ENCODE measurements around the gene SEC14L6.

The SEC14L6 gene

DNA sequence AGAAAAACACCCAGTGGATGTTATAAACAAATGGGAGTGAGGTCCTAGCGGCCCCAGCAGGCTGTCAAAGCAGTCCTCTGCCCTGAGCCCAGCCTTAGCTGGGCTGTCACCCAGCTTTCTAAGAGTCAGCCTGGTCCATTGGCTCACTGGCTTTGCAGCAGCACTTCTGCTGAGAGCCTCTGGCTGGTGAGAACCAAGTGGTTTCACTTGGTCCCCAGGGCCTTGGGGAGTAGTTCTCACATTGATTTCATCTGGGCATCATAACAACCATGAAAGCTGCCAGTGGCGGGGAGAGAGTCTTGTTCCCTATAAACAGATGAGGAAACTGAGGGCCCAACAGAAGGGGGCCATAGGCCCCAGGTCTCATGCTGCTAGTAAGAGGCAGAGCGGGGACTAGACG, 11.4 kb downstream of the SEC14L6 start:
- no peak for DNase-seq (ENCODE audit: low read depth)

DNA sequence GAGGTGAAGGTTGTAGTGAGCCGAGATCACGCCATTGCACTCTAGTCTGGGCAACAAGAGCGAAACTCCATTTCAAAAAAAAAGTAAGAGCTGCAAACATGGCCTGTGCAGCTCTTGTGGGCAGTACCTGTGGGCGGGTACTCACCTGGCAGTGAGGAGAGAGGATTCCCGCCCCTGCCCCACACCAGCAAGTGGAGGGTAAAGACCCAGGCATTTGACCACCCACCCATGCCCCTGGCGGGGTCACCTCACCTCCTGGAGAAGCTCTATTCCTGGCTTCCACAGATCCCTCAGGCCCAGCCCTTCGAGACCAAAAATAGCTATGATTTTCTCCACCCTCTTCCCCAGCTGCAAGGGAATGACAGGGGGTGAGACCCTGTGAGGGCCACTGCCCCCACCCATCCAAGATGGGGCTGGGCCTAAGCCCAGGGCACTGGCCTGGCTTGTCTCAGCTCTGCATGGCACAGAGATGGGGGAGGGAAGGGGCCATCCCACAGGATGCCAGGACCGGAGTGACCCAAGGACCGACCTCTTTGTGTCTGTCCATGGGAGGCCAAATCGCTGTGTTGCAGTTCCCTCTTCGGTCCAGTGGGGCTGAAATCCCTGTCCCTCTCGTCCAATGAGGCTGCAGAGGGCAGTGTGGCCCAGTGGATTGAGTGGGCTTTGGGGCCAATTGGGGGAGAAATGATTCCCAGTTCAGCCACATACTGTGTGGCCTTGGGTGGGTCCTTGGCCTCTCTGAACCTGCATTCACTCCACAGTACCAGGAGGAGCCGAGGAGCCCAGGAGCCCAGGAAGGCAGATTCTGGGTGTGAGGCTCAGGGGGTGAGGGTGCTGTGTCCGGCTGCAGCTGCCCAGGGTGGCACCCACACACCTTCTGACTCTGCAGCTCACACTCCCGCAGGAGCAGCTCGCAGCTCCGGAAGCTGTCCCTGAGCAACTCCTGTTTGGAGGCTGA, 14.6 kb downstream of the SEC14L6 start:
- DNase-seq (ENCODE audit: low read depth), result no peak

DNA sequence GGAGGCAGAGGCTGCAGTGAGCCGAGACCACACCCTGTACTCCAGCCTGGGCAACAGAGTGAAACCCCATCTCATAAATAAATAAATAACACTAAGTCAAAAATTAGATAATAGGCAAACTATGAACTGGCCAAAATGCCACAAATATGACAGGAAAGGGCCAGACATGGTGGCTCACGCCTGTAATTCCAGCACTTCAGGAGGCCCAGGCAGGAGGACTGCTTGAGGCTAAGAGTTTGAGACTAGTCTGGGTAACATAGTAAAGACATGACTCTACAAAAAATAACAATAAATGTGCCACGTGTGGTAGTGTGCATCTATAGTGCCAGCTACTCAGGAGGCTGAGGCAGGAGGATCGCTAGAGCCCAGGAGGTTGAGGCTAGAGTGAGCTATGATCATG, 19.9 kb downstream of the SEC14L6 start:
- no peak for DNase-seq (ENCODE audit: low read depth)

DNA sequence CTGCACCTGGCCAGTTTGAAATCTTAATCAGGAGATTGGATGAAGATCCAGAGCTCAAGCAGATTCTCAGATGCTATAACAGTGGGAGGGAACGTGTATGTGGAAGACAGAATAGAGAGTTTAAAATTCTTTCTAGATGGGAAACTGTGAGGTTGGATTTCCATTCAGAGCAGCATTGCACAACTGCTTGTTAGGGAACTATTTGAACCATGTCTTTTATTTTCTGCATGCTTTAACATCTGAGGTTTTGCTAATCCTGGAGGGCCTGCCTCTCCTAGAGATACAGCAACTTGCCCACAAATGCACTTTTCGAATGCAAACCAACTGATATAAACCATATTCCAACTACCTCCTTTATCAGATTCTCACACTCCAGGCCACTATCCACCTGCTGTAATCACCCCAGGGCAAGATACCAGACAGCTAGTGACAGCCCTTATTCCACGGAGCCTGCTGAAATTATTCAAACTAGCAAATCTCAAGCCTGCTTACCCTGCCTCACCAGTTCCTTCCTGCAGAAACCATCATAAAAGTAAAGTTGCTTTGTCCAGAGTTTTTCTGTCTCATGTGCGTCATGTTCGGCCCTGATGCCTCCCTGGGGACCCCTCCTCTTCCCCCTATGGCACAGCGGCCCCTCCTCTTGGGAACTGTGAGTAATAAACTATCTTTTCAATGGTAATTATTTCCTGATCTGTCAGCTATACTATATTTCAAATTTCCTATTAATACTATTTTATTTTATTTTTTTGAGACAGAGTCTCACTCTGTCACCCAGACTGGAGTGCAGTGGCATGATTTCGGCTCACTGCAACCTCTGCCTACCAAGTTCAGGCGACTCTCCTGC, 22.7 kb downstream of the SEC14L6 start:
- no peak for DNase-seq (ENCODE audit: low read depth)

DNA sequence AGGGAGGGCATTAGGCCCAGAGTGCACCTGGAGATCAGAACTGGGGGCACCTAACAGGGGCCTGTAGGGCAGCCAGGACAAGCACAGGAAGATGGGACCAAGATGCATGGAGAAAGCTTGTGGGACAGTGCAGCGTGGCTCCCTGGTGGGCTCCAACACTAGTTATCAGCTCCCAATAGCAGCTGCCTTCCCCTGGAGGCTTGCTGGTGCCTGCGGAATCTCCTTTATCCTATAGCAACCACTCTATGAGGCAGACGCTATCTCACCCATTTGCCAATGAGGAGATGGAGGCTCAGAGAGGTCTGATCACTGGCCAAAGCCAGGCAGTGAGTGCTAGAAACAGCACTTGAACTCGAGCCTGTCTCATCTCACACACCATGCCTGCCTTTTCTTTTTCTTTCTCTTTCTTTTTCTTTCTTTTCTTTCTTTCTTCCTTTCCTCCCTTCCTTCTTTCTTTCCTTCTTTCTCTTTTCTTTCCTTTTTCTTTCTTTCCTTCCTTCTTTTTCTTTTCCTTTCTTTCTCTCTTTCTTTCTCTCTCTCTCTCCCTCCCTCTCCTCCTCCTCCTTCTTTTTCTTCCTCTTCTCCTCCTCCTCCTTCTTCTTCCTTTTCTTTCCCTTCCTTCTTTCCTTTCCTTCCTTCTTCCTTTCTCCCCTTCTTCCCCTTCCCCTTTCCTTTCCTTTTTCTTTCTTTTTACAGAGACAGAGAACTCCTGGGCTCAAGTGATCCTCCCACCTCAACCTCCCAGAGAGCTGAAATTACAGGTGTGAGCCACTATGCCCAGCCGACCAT, 25.0 kb downstream of the SEC14L6 start:
- no peak for DNase-seq (ENCODE audit: low read depth)

DNA sequence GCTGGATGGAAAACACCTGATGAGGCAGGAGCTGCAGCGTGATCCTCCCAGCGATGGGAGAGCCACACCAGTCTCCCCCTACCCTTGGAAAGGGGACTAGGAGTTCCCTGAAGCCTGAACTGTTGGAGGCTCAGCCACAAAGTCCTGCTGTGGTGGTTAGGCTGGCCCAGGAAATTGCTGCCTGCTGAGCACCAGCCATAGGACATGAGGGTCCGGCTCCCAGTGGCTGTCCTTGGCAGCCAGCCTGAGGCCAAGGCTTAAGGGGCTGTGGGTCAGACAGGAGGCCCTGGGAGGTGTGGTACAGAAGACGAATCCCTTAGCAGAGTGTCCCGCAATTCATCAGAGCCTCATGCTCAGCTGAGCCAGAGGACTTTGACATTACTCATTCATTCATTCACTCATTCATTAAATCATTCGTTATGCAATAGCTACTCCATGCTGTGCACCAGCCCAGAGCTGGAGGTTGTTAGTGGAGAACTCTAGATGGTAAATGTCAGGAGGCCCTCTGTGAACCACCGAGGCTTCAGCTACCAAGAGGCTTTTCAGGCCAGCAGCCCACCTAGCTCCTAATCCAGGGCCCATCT, 26.6 kb downstream of the SEC14L6 start:
- no peak for DNase-seq (ENCODE audit: low read depth)

DNA sequence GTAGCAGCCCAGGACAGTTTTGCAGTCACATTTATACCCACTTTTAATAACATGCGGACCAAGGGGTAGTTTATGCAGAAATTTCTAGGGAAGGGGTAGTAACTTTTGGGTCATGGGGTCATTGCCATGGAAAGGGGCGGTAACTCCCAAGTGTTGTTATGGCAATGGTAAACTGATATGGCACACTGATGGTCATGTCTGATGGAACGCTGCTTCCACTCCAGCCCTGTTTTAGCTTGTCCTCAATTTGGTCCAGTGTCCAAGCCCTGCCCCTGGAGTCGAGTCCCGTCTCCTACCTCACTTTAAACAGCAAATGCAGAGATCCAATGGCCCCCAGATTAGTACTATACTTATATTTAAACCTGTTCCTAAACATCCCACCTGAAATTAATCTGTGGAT, 29.8 kb downstream of the SEC14L6 start:
- DNase-seq (ENCODE audit: low read depth), result no peak

DNA sequence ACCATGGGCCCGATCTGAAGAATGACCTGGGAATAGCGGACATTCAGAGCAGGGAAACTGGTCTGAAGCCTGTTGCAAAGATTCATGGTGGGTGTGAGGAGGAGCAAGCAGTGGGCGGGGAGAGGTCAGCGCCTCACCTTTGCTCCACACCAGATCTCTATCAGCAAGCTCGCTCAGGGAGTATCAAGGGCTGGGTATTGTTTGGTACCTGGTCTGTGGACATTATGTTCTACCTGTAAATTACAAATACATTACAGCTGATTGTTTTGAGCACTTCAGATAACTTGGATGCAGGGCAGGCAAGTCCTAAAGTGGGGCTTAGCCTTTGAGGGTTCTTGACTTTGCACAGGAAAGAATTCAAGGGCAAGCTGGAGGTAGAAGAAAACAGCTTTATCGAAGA, 30.3 kb downstream of the SEC14L6 start:
- no peak for DNase-seq (ENCODE audit: low read depth)

DNA sequence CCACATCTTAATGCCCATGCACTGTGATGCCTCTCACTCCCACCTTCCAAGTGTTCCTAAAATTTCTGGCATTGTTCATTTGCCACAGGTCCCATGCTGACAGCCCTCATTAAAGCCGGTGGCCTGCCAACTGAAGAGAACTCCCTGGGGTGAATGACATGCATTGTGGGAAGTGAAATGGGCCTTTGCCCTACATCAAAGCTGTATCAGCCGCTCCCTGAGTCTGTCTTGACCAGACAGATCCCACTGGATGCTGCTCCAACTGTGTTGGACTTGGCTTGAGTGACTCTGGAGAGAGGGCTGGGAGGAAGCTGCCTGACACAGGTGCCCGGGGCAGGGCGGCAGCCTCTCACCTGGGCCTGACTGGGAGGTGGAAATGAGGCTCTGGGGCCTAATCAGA, 32.3 kb downstream of the SEC14L6 start:
- DNase-seq (ENCODE audit: low read depth), result no peak

DNA sequence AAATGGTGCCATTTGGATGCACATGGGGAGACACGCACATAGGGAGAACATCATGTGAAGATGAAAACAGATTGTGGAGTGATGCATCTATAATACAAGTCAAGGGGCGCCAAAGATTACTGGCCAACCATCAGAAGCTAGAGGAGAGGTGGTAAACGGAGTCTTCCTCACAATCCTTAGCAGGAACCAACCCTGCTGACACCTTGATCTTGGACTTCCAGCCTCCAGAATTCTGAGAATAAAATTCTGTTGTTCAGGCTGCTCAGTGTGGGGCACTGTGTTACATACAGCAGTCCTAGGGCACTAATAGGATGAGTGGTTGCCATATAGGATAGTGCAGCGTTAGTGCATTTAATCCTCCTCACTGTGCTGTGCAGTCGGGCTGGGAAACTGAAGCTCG, 33.1 kb downstream of the SEC14L6 start:
- DNase-seq (ENCODE audit: low read depth), result no peak

DNA sequence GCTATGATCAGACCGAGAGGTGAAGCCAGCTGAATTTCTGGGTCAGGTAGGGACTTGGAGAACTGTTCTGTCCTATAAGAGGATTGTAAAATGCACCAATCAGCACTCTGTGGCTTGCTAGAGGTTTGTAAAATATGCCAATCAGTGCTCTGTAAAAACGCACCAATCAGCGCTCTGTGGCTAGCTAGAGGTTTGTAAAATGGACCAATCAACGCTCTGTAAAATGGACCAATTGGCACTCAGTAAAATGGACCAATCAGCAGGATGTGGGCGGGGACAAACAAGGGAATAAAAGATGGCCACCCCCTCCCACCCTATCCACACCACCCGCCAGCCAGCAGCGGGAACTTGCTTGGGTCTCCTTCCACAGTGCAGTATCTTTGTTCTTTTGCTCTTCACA, 34.6 kb downstream of the SEC14L6 start:
- DNase-seq (ENCODE audit: low read depth), result no peak

DNA sequence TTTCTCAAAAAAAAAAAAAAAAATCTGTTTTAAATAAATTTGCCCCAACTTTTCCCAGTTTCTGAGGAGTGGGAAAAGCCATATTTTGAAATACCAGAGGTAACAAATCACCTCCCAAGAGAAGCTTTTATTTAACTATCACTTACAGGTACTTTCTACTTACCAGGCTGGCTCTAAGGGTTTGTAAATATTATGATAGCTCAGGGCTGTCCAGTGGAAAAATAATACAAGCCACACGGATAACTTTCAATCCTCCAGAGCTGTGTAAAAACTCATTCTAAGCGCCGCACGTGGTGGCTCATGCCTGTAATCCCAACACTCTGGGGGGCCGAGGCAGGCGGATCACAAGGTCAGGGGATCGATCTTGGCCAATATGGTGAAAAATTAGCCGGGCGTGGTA, 35.4 kb downstream of the SEC14L6 start:
- DNase-seq (ENCODE audit: low read depth), result no peak

DNA sequence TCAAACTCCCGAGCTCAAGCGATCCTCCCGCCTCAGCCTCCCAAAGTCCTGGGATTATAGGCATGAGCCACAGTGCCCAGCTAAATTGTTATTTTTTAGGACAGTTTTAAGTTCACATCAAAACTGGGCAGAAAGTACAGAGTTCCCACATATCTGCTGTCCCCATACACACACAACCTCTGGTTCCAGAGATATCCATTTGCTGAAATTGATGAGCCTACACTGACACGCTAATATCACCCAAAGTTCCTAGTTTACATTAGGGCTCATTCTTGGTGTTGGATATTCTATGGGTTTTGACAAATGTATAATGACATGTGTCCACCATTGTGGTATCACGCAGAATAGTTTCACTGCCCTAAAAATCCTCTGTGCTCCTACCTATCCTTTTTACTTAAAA, 38.3 kb downstream of the SEC14L6 start:
- DNase-seq (ENCODE audit: low read depth), result no peak

DNA sequence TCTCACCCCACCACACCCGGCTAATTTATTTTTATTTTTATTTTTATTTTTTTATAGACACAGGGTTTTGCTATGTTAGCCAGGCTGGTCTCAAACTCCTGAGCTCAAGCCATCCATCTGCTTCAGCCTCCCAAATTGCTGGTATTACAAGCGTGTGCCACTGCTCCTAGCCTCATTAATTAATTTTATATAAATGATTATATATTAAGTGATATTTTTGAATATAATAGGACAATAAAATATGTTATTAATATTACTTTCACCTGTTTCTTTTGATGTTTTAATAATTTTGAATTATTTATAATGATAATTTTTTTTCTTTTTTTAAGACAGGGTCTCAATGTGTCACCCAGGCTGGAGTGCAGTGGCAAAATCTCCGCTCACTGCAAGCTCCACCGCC, 38.9 kb downstream of the SEC14L6 start:
- no peak for DNase-seq (ENCODE audit: low read depth)

DNA sequence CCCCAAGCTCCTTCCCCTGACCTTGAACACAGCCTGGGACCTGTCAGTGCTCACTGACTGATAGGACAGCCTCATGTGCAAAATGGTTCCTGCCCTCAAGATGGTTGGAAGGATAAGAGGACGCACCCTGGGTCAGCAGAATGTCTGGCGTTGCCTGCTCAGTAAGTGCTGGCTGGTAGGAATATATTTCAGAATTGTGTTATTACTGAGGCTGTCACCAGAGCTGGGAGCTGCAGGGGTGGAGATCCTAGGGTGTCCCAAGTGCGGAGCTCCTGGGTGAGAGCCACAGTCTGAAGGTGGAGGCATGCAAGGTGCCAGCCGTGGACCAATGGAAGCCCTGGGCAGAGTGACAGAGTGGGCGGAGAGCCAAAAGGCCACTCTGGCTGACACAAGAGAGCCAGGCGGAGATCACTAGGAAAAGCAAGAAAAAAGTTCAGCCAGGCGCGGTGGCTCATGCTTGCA, 40.0 kb downstream of the SEC14L6 start:
- no peak for DNase-seq (ENCODE audit: low read depth)

DNA sequence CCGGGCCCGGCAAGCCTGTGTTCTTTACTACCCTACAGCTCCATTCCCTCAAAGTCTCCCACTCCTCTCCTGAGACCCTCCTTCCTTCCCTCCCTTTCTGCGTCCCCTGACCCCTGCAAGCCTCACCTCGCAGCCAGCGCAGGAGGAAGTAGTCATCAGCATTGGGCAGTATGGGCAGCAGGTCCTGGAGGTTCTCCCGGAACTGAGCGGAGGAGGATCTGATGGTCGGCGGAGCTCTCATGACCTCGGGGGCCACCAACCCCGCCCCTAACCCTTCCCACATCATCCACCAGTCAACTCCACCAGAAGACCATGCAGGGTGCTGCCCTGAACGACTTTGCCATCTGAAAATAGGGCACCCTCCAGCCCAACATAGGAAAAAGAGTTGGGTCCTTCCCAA, 43.0 kb downstream of the SEC14L6 start:
- no peak for DNase-seq (ENCODE audit: low read depth)

DNA sequence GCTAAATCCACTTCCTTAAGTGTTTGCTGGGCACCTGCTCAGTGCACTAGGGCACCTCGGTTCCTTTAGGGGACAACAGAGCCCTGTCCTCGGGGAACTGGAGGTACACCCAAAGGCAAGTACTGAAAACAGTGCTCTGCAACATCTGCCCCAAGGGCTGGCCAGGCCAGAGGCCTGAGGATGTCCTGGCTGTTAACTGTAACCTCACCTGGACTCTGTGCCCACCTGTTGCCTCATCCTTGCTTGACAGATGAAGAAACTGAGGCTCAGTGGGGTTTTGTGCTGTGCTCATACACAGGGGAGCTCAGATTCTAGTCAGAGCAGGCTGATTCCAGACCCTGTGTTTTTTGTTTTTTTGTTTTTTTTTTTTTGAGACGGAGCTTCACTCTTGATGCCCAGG, 43.6 kb downstream of the SEC14L6 start:
- DNase-seq (ENCODE audit: low read depth), result no peak

DNA sequence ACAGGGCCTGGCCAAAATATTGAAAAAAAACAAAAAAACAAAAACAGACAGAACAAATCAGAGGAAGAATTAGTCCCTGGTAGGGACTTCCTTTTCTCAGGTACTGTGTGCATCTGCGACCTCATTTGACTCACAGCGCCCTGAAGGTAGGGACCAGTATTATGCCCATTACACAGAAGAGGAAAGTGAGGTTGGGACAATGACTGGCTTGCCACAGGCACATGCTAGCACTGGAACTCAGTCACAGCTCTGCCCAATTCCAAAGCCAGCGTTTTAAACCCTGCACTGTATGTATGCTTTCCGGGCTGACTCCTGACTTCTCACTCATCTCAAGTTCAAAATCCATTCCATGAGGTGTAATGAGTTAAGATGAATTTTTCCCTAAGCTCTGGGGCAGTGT, 44.4 kb downstream of the SEC14L6 start:
- no peak for DNase-seq (ENCODE audit: low read depth)

DNA sequence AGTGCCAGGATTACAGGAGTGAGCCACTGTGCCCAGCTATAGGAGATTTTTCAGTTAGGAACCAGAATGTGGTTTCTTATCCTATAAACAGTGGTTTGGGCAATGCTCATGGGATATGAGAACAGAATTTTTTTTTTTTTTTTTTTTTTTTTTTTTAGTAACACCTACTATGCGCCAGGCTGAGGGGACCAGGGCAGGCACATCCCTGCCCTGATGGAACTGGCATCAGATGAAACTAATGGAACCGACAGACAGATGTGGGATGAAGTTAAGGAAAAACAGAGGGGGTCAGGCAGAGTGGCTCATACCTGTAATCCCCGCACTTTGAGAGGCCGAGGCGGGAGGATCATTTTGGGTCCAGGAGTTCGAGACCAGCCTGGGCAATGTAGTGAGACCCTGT, 45.9 kb downstream of the SEC14L6 start:
- DNase-seq (ENCODE audit: low read depth), result no peak

DNA sequence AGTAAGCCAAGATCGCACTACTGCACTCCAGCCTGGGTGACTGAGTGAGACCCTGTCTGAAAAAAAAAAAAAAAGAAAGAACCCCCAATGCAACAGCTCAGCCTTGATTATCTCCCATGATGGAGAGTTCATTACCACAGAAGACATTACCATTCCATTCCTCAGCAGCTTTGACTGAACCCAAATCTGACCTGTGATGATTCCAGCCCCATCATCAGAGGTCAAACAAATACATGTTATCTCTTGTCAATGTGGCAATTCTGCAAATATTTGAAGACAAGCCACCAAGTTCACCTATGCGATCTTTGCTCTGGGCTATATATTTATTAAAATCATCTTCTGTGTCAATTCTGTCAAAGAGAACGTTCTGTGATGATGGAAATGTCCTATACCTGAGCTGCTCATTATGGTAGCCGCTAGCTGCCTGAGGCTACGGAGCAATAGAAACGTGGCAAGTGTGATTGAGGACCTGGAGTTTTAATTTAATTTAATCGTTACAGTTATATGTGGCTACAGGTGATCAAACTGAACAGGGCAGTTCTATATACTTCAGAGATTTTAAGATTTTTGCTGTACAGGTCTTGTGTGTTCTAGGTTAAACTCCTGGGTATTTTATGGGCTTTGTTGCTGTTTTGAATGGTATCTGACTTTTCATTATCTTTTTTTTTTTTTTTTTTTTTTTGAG, 48.9 kb downstream of the SEC14L6 start:
- DNase-seq (ENCODE audit: low read depth), result no peak

DNA sequence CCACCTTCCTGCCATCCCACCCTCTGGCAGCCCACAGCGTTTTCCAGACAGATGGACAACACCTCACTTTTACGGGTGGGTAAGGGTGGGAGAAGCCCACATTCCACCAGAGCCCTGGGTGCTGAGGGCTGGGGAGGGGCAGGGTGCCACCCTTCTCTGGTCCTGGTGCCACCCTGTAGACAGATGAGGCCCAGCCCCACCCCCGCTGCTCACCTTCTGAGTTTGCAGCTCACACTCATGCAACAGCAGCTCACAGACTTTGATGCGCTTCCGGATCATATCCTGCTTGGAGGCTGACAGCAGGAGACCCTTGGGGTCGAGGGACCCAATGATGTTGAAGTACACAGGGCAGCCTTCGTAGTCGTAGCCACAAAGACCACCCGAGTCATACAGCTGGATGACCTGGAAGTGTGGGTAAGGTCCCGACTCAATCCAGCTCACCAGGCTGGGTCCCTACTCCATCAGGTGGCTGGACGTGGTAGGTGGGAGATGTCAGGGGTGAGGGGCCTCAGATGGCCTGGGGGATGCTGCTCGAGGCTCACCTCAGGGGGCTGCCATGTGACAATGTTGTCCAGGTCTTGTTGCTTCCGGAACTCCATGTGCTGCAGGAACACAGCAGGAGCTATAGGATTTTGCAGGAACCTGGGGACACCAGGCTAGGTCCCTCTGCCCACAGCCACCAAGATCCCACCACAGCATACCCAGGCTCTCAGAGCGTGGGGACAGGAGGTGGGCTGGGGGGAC, 51.3 kb downstream of the SEC14L6 start:
- DNase-seq (ENCODE audit: low read depth), result no peak
